K562 (cell line): ENCODE results near the gene RNF223. TPM values are rescaled to one million over a fixed set of nuclear protein-coding genes. Genes with fewer than 3 reads are reported as not detected.

Experiments
- ARID1B ChIP-seq: fragments of 450-650 bp; IDR thresholded peaks from 2 replicates; pipeline ENCODE4 v1.6.1; 2016; ENCODE audit warnings: antibody characterized with exemption, mild to moderate bottlenecking, inconsistent platforms
- CBX2 ChIP-seq: fragments of 200-600 bp; sonication (generic); IDR thresholded peaks from one replicate; pipeline ENCODE4 v1.6.1; 2012; ENCODE audit warnings: mild to moderate bottlenecking, low read length, inconsistent platforms; ENCODE audit not compliant: insufficient read depth, poor library complexity, severe bottlenecking
- CEBPG ChIP-seq, 3 experiments: fragments of 200-800 bp in 1 of 3; sonication (Bioruptor generic) in 1 of 3; sonication (generic) in 1 of 3; formaldehyde crosslinking in 1 of 3; IDR thresholded peaks in 2 of 3; conservative IDR thresholded peaks in 1 of 3; 2 replicates each; pipeline versions ENCODE4 v1.6.1 to v1.8.0; 2016 to 2022; ENCODE audit warnings: missing compliant biosample characterization in 2 of 3, missing genetic modification characterization in 2 of 3, mild to moderate bottlenecking in 1 of 3, missing genetic modification reagents in 1 of 3
- DNMT1 ChIP-seq: fragments of 450-650 bp; IDR thresholded peaks from 2 replicates; pipeline ENCODE4 v1.6.1; 2016; ENCODE audit warnings: antibody characterized with exemption, mild to moderate bottlenecking
- EP400 ChIP-seq: fragments of 450-650 bp; IDR thresholded peaks from 2 replicates; pipeline ENCODE4 v1.6.1; 2017; ENCODE audit warnings: antibody characterized with exemption, mild to moderate bottlenecking, moderate library complexity
- ETS2 ChIP-seq: IDR thresholded peaks from 2 replicates; pipeline ENCODE4 v1.6.1; 2016; ENCODE audit warnings: borderline replicate concordance, missing genetic modification characterization, mild to moderate bottlenecking, moderate library complexity, missing compliant biosample characterization; ENCODE audit not compliant: poor library complexity, severe bottlenecking
- FOXK2 ChIP-seq, 2 experiments: fragments of 450-650 bp; IDR thresholded peaks in 1 of 2; conservative IDR thresholded peaks in 1 of 2; 2 replicates each; pipeline ENCODE4 v1.6.1; 2016; ENCODE audit warnings: low read depth in 2 of 2, mild to moderate bottlenecking in 1 of 2
- ILF3 ChIP-seq: fragments of 450-650 bp; IDR thresholded peaks from 2 replicates; pipeline ENCODE4 v1.6.1; 2018; ENCODE audit warnings: antibody characterized with exemption, mild to moderate bottlenecking, moderate library complexity, borderline replicate concordance
- JUND ChIP-seq, 2 experiments: IDR thresholded peaks; 2 replicates in 1 of 2; 3 replicates in 1 of 2; pipeline ENCODE4 v1.6.1; 2011; ENCODE audit warnings: borderline replicate concordance in 2 of 2, low read depth in 2 of 2, low read length in 2 of 2, improper control_type of control experiment in 1 of 2, missing biosample characterization in 1 of 2, missing genetic modification characterization in 1 of 2, missing genetic modification reagents in 1 of 2
- MCM5 ChIP-seq: fragments of 450-650 bp; IDR thresholded peaks from 2 replicates; pipeline ENCODE4 v1.6.1; 2016; ENCODE audit warnings: low read depth
- MCM7 ChIP-seq, 2 experiments: fragments of 450-650 bp; IDR thresholded peaks; 2 replicates each; pipeline ENCODE4 v1.6.1; 2016 to 2018
- NR2C2 ChIP-seq, 2 experiments: fragments of 200-800 bp in 1 of 2; sonication (Bioruptor generic) in 1 of 2; sonication (generic) in 1 of 2; formaldehyde crosslinking in 1 of 2; IDR thresholded peaks; 2 replicates each; pipeline versions ENCODE4 v1.6.1 to v1.8.0; 2016 to 2022; ENCODE audit warnings: mild to moderate bottlenecking in 1 of 2, missing compliant biosample characterization in 1 of 2, missing genetic modification characterization in 1 of 2, missing genetic modification reagents in 1 of 2
- POLR2AphosphoS2 ChIP-seq: IDR thresholded peaks from 2 replicates; pipeline ENCODE4 v1.6.1; 2012; ENCODE audit warnings: low read length, improper control_type of control experiment
- POLR3A ChIP-seq: IDR thresholded peaks from 2 replicates; pipeline ENCODE4 v1.6.1; 2011; ENCODE audit warnings: borderline replicate concordance, mild to moderate bottlenecking, moderate library complexity; ENCODE audit not compliant: insufficient read length, insufficient read depth; ENCODE audit errors: extremely low read depth
- POU5F1 ChIP-seq: fragments of 150-350 bp; IDR thresholded peaks from 2 replicates; pipeline ENCODE4 v1.6.1; 2014; ENCODE audit warnings: borderline replicate concordance, low read length, low read depth, mild to moderate bottlenecking; ENCODE audit not compliant: partially characterized antibody
- PTBP1 ChIP-seq: fragments of 200-400 bp; formaldehyde crosslinking; IDR thresholded peaks from 2 replicates; pipeline ENCODE4 v1.6.1; 2017; ENCODE audit warnings: low read depth, low read length
- RBM14 ChIP-seq: fragments of 200-400 bp; formaldehyde crosslinking; IDR thresholded peaks from 2 replicates; pipeline ENCODE4 v1.6.1; 2018; ENCODE audit warnings: low read depth, mild to moderate bottlenecking, low read length, moderate library complexity, borderline replicate concordance; ENCODE audit not compliant: insufficient read depth
- TCF7 ChIP-seq: sonication (generic); IDR thresholded peaks from 2 replicates; pipeline ENCODE4 v1.6.1; 2016; ENCODE audit warnings: antibody characterized with exemption, borderline replicate concordance
- TEAD1 ChIP-seq, 2 experiments: fragments of 450-650 bp in 1 of 2; sonication (generic) in 1 of 2; formaldehyde crosslinking; IDR thresholded peaks; 2 replicates each; pipeline versions ENCODE4 v1.4.0 to v1.8.0; 2020 to 2022; ENCODE audit warnings: mild to moderate bottlenecking in 2 of 2, missing genetic modification reagents in 1 of 2
- ZNF133 ChIP-seq: fragments of 250-450 bp; sonication (Bioruptor Pico); IDR thresholded peaks from 2 replicates; pipeline ENCODE4 v1.4.0; 2020; ENCODE audit warnings: mild to moderate bottlenecking
- ZNF41 ChIP-seq: fragments of 250-450 bp; sonication (Bioruptor Pico); conservative IDR thresholded peaks from 2 replicates; pipeline ENCODE4 v1.4.0; 2020; ENCODE audit warnings: mild to moderate bottlenecking
- polyA plus RNA-seq, 8 experiments: library from polyadenylated mRNA; depleted of rRNA in 4 of 8; stranded (reverse) in 5 of 8; unstranded in 3 of 8; fragments of >200 nt; fragmentation: Nextera tagmentation in 2 of 8; fragmentation: Illumina TruSeq in 1 of 8; extraction: Ambion mirVana in 2 of 8; extraction: Trizol in 1 of 8; gene quantifications; 2 replicates each; pipeline versions ENCODE4 v1.2.1 to v1.2.3, GENCODE V29; 2011 to 2014; ENCODE audit warnings: inconsistent platforms in 1 of 8, missing spikeins in 1 of 8
- total RNA-seq, 7 experiments: library from RNA; depleted of rRNA in 6 of 7; stranded (reverse); fragments of >200 nt in 6 of 7; fragmentation: Illumina TruSeq in 2 of 7; extraction: Trizol in 2 of 7; gene quantifications; 2 replicates each; pipeline versions ENCODE4 v1.2.1 to v1.2.3, GENCODE V29; 2011 to 2021; ENCODE audit warnings: low replicate concordance in 1 of 7
- TF ChIP-seq, protein P1 (sequence below): sonication (generic); formaldehyde crosslinking; IDR thresholded peaks from 2 replicates; pipeline ENCODE4 v1.8.1; 2023; ENCODE audit warnings: mild to moderate bottlenecking, missing genetic modification reagents

The RNF223 gene
- total and polyA plus RNA-seq, 9 of the 15 experiments (the other 6 are each of a cell fraction or from before 2014, with no cell fraction given) = 0.04 to 0.32 TPM; not detected in 7

DNA sequence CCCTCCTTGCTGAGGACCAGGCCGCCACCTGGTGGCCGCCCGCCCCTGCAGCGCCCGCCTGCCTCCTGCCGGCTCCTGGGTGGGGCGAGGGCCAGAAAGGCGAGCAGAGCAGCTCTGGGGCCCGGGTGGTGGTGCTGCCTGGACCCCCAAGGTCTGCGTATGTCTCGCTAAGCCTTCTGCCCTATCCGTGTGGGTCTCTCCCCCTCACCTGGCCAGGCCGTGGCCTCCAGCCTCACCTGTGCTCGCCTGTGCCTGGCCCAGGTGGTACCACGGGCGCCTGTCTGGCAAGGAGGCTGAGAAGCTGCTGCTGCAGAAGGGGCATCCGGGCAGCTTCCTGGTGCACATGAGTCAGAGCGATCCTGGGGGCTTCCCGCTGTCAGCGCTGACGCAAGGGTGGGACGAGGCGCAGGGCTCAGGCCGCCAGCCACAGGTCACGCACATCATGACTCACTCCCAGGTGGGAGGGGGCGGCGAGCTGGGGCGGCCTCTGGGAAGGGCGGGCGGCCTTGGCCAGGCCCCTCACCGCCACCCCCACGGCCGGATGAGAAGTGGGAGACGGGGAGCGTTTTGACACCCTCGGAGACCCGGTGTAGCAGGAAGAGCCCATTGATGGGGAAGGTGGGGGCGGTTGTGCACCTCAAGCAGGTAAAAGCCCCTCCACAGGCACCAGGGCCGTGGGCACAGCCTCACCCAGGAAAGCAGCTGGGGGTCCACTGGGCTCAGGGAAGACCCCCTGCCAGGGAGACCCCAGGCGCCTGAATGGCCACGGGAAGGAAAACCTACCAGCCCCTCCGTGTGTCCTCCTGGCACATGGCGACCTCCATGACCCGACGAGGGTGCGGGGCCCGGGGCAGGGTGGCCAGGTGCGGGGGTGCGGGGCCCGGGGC lies 9.9 kb downstream of the RNF223 start (continued):
- TF ChIP-seq ETS2 (tag) = no peak
- peak in 1 of 2 experiments; percentile 84; a peak in 2 of 4 replicates for TF ChIP-seq TEAD1 (CRISPR knock-in tag; IDR thresholded peaks at IDR 0.05)
- no peak for TF ChIP-seq POLR3A
- no peak for TF ChIP-seq ZNF133 (CRISPR knock-in tag)
- no peak for TF ChIP-seq NR2C2 (CRISPR knock-in tag; IDR thresholded peaks at IDR 0.05)
- no peak; the same call in 1 of the 2 replicates for TF ChIP-seq NR2C2 (tag; IDR thresholded peaks at IDR 0.05)
- TF ChIP-seq CBX2 = no peak
- no peak for TF ChIP-seq TCF7
- TF ChIP-seq DNMT1 = no peak
- peak in 1 of 2 experiments; percentile 15; a peak in 2 of 4 replicates for TF ChIP-seq FOXK2 (conservative IDR thresholded peaks at IDR 0.05 in 1 of 2, IDR thresholded peaks at IDR 0.05 in 1 of 2; ENCODE audit: low read depth in 2 of 2)
- TF ChIP-seq POU5F1 = no peak
- TF ChIP-seq PTBP1 = no peak
- TF ChIP-seq JUND (IDR thresholded peaks at IDR 0.05; ENCODE audit: borderline replicate concordance, low read depth, low read length) = peak; percentile 98
- TF ChIP-seq JUND (tag; IDR thresholded peaks at IDR 0.05; ENCODE audit: borderline replicate concordance, low read depth, low read length) = peak; percentile 94; the same call in 2 of the 3 replicates
- TF ChIP-seq MCM5 = no peak
- no peak; the same call in 1 of the 2 replicates for TF ChIP-seq EP400
- TF ChIP-seq ZNF41 (CRISPR knock-in tag) = no peak
- TF ChIP-seq, protein P1, sequence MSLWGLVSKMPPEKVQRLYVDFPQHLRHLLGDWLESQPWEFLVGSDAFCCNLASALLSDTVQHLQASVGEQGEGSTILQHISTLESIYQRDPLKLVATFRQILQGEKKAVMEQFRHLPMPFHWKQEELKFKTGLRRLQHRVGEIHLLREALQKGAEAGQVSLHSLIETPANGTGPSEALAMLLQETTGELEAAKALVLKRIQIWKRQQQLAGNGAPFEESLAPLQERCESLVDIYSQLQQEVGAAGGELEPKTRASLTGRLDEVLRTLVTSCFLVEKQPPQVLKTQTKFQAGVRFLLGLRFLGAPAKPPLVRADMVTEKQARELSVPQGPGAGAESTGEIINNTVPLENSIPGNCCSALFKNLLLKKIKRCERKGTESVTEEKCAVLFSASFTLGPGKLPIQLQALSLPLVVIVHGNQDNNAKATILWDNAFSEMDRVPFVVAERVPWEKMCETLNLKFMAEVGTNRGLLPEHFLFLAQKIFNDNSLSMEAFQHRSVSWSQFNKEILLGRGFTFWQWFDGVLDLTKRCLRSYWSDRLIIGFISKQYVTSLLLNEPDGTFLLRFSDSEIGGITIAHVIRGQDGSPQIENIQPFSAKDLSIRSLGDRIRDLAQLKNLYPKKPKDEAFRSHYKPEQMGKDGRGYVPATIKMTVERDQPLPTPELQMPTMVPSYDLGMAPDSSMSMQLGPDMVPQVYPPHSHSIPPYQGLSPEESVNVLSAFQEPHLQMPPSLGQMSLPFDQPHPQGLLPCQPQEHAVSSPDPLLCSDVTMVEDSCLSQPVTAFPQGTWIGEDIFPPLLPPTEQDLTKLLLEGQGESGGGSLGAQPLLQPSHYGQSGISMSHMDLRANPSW (CRISPR knock-in tag) = peak; percentile 89; the same call in 1 of the 2 replicates
- no peak for TF ChIP-seq POLR2AphosphoS2
- TF ChIP-seq ILF3 = no peak
- TF ChIP-seq MCM7 (IDR thresholded peaks at IDR 0.05) = no peak
- no peak for TF ChIP-seq RBM14
- TF ChIP-seq ARID1B = peak; percentile 89
- TF ChIP-seq CEBPG (CRISPR knock-in tag; IDR thresholded peaks at IDR 0.05) = peak; percentile 94
- TF ChIP-seq CEBPG (tag; conservative IDR thresholded peaks at IDR 0.05 in 1 of 2, IDR thresholded peaks at IDR 0.05 in 1 of 2) = peak in 1 of 2 experiments; percentile 35; a peak in 1 of 4 replicates
